Esophagus squamous epithelium (tissue), 5 donors: Measurements from ENCODE around the gene ATG4B. TPM values are rescaled to one million over a fixed set of nuclear protein-coding genes. Genes with fewer than 3 reads are reported as not detected.

ENCODE experiments used
- DNase-seq: peaks from one replicate; lab custom pipeline; 2025; lab: John Stamatoyannopoulos, UW
- H3K27ac ChIP-seq, 4 donors: fragments of 200-600 bp; sonication (generic); one replicate each; pipeline ENCODE4 v1.5.1; 2016 to 2019; ENCODE audit warnings: mild to moderate bottlenecking in 1 of 4
- H3K27me3 ChIP-seq, 4 donors: fragments of 200-600 bp; sonication (generic); 1 replicate in 3 of 4; 2 replicates in 1 of 4; pipeline versions ENCODE4 v1.5.1 to v1.6.0; 2017 to 2021; ENCODE audit warnings: antibody characterized with exemption in 1 of 4
- H3K36me3 ChIP-seq, 3 donors: fragments of 200-600 bp; sonication (generic); one replicate each; pipeline ENCODE4 v1.5.1; 2016 to 2019
- H3K4me1 ChIP-seq, 3 donors: fragments of 200-600 bp; sonication (generic); one replicate each; pipeline ENCODE4 v1.5.1; 2017 to 2019
- H3K4me3 ChIP-seq, 4 donors: fragments of 200-600 bp; sonication (generic); 1 replicate in 3 of 4; 2 replicates in 1 of 4; pipeline ENCODE4 v1.5.1; 2016 to 2019; ENCODE audit warnings: mild to moderate bottlenecking in 2 of 4, moderate library complexity in 1 of 4
- H3K9me3 ChIP-seq, 3 donors: fragments of 200-600 bp; sonication (generic); one replicate each; pipeline ENCODE4 v1.5.1; 2016 to 2019
- CTCF ChIP-seq, 6 experiments: fragments of 450-650 bp in 4 of 6; fragments of 200-600 bp in 2 of 6; sonication (generic) in 2 of 6; IDR thresholded peaks; one replicate each; pipeline ENCODE4 v1.5.1; 2016 to 2019; ENCODE audit warnings: antibody characterized with exemption in 6 of 6, mild to moderate bottlenecking in 4 of 6, moderate library complexity in 4 of 6
- POLR2A ChIP-seq, 4 donors: fragments of 450-650 bp; IDR thresholded peaks; one replicate each; pipeline ENCODE4 v1.6.1; 2017; ENCODE audit warnings: antibody characterized with exemption in 4 of 4, mild to moderate bottlenecking in 4 of 4, moderate library complexity in 3 of 4
- WGBS, 2 donors: methylation state at CpG; one replicate each; pipeline ENCODE4 v1.1.5; 2018; 5-methylcytosine and 5-hydroxymethylcytosine counted together
- intact Hi-C: fragments of 100-400 bp; cut with DNase I; formaldehyde crosslinking; loops from one replicate; pipeline ENCODE4 v1.15.0; 2022
- total RNA-seq, 4 donors: library from RNA; depleted of rRNA; stranded (reverse); fragments of >200 nt; gene quantifications; one replicate each; pipeline ENCODE4 v1.1.0, GENCODE V29; 2016
- donor health status: DM: yes; HTN: yes; CAD: no.

ATG4B gene
- total RNA-seq, 4 donors from 2014 or later, result 33.0 to 60.9 (median 45.6) TPM

- Histone ChIP-seq H3K27me3 (no peaks in the 10 kb centered on the region), H3K4me3 (no peak overlapping the region), H3K36me3 (peaks cover 26 to 97% (median 32%) of the 10 kb centered on the region in 3 donors), H3K27ac (no peak overlapping the region), H3K9me3 (no peaks in the 10 kb centered on the region), H3K4me1 (peaks cover 0 to 2% (median 0%) of the 10 kb centered on the region in 3 donors)
- intact Hi-C loops, result no loop called here
- no peak for DNase-seq
- WGBS, 2 donors, result 88 to 89% methylated on average over 9 to 17 of the region's 31 CpGs
- no peak for TF ChIP-seq POLR2A (IDR thresholded peaks at IDR 0.05)
- no peak for TF ChIP-seq CTCF (IDR thresholded peaks at IDR 0.05)
Measured at GRCh38 chr2:241670333-241671110, 33.0 kb downstream of the ATG4B start.

GRCh38 chr2:241671457-241672240 lies 34.2 kb downstream of the ATG4B start:
- DNase-seq, result no peak
- no peaks in the 10 kb centered on the region for H3K27me3 ChIP-seq
- peaks cover 26 to 99% (median 31%) of the 10 kb centered on the region in 3 donors for H3K36me3 ChIP-seq

GRCh38 chr2:241672243-241673188 lies 35.0 kb downstream of the ATG4B start:
- Histone ChIP-seq H3K27me3 (no peaks in the 10 kb centered on the region), H3K4me3 (no peak overlapping the region), H3K4me1 (no peaks in the 10 kb centered on the region), H3K9me3 (no peaks in the 10 kb centered on the region), H3K27ac (no peak overlapping the region), H3K36me3 (peaks cover 22 to 99% (median 28%) of the 10 kb centered on the region in 3 donors)
- intact Hi-C loops, result no loop called here
- TF ChIP-seq POLR2A (IDR thresholded peaks at IDR 0.05), result no peak
- no peak for TF ChIP-seq CTCF (IDR thresholded peaks at IDR 0.05)
- DNase-seq, result no peak
- 88 to 100% methylated on average over 3 to 8 of the region's 42 CpGs for whole genome bisulfite sequencing, 2 donors

More at GRCh38 chr2:241671457-241672240, 34.2 kb downstream of the ATG4B start:
- no peaks in the 10 kb centered on the region for H3K4me1 ChIP-seq
- WGBS, 2 donors, result 90 to 97% methylated on average over 5 to 21 of the region's 31 CpGs
- no peak overlapping the region for H3K4me3 ChIP-seq
- no peaks in the 10 kb centered on the region for H3K9me3 ChIP-seq
- TF ChIP-seq CTCF (IDR thresholded peaks at IDR 0.05) (no peak), POLR2A (IDR thresholded peaks at IDR 0.05) (no peak)
- intact Hi-C loops, result no loop called here
- no peak overlapping the region for H3K27ac ChIP-seq

- no peaks in the 10 kb centered on the region for H3K9me3 ChIP-seq
- peaks cover 17 to 99% (median 28%) of the 10 kb centered on the region in 3 donors for H3K36me3 ChIP-seq
- no peaks in the 10 kb centered on the region for H3K27me3 ChIP-seq
- DNase-seq, result no peak
- WGBS, 2 donors, result 89 to 96% methylated on average over 8 to 15 of the region's 18 CpGs
- intact Hi-C loops, result no loop called here
- H3K4me1 ChIP-seq, result no peaks in the 10 kb centered on the region
- TF ChIP-seq CTCF (IDR thresholded peaks at IDR 0.05) (no peak), POLR2A (IDR thresholded peaks at IDR 0.05) (no peak)
- H3K4me3 ChIP-seq, result no peak overlapping the region
- H3K27ac ChIP-seq, result no peak overlapping the region
Measured at GRCh38 chr2:241673189-241673663, 35.7 kb downstream of the ATG4B start.
